HepG2 (cell line): Measurements from ENCODE around the gene ACSL1. TPM values are rescaled to one million over a fixed set of nuclear protein-coding genes. Genes with fewer than 3 reads are reported as not detected.

ENCODE experiments used
- KDM5B ChIP-seq: sonication (generic); formaldehyde crosslinking; IDR thresholded peaks from 2 replicates; pipeline ENCODE4 v1.4.0; 2020; ENCODE audit warnings: missing genetic modification reagents, mild to moderate bottlenecking, borderline replicate concordance
- PRPF4 ChIP-seq: fragments of 200-400 bp; formaldehyde crosslinking; IDR thresholded peaks from 2 replicates; pipeline ENCODE4 v1.6.1; 2016; ENCODE audit warnings: low read length, low read depth; ENCODE audit not compliant: poor library complexity, severe bottlenecking
- SOX5 ChIP-seq: IDR thresholded peaks from 2 replicates; pipeline ENCODE4 v1.6.1; 2016; ENCODE audit warnings: borderline replicate concordance
- ZNF430 ChIP-seq: sonication (generic); formaldehyde crosslinking; IDR thresholded peaks from 2 replicates; pipeline ENCODE4 v1.9.0; 2021; ENCODE audit warnings: mild to moderate bottlenecking, missing genetic modification reagents
- ZNF577 ChIP-seq: sonication (generic); formaldehyde crosslinking; IDR thresholded peaks from 2 replicates; pipeline ENCODE4 v1.4.0; 2020; ENCODE audit warnings: mild to moderate bottlenecking, low read depth, missing genetic modification reagents, borderline replicate concordance
- ZNF616 ChIP-seq: sonication (generic); formaldehyde crosslinking; IDR thresholded peaks from 2 replicates; pipeline ENCODE4 v1.5.0; 2020; ENCODE audit warnings: low read depth, mild to moderate bottlenecking, missing genetic modification reagents
- ZNF790 ChIP-seq: sonication (generic); formaldehyde crosslinking; IDR thresholded peaks from 2 replicates; pipeline ENCODE4 v1.8.0; 2022; ENCODE audit warnings: missing genetic modification reagents, mild to moderate bottlenecking, borderline replicate concordance
- polyA plus RNA-seq, 8 experiments: library from polyadenylated mRNA; depleted of rRNA in 3 of 8; stranded (reverse) in 7 of 8; unstranded in 1 of 8; fragments of >200 nt; fragmentation: Illumina TruSeq in 4 of 8; extraction: Trizol in 4 of 8; gene quantifications; 2 replicates each; pipeline versions ENCODE4 v1.2.1 to v1.2.3, GENCODE V29; 2011 to 2016; ENCODE audit warnings: low read depth in 4 of 8, missing spikeins in 1 of 8, mixed read lengths in 1 of 8; ENCODE audit not compliant: insufficient read depth in 1 of 8
- total RNA-seq, 5 experiments: library from RNA; depleted of rRNA; stranded (reverse); fragments of >200 nt; fragmentation: Illumina TruSeq; extraction: Trizol; gene quantifications; 2 replicates each; pipeline ENCODE4 v1.2.3, GENCODE V29; 2016; ENCODE audit warnings: low read depth in 1 of 5
- TF ChIP-seq, protein P1 (sequence below), 2 experiments: sonication (generic) in 1 of 2; formaldehyde crosslinking in 1 of 2; IDR thresholded peaks; 2 replicates each; pipeline versions ENCODE4 v1.4.0 to v1.6.1; 2016 to 2020; ENCODE audit warnings: borderline replicate concordance in 1 of 2, low read depth in 1 of 2, mild to moderate bottlenecking in 1 of 2, missing genetic modification reagents in 1 of 2
- TF ChIP-seq, protein P2 (sequence below): IDR thresholded peaks from 2 replicates; pipeline ENCODE4 v1.6.1; 2012; ENCODE audit warnings: inconsistent platforms
- TF ChIP-seq, protein P3 (sequence below): IDR thresholded peaks from 2 replicates; pipeline ENCODE4 v1.6.1; 2016; ENCODE audit warnings: mild to moderate bottlenecking
- TF ChIP-seq, protein P4 (sequence below): sonication (generic); formaldehyde crosslinking; IDR thresholded peaks from 2 replicates; pipeline ENCODE4 v1.8.1; 2022; ENCODE audit warnings: mild to moderate bottlenecking, missing genetic modification reagents
- TF ChIP-seq, protein P5 (sequence below): sonication (generic); formaldehyde crosslinking; IDR thresholded peaks from 2 replicates; pipeline ENCODE4 v1.8.1; 2023; ENCODE audit warnings: mild to moderate bottlenecking, missing genetic modification reagents
- TF ChIP-seq, protein P6 (sequence below): sonication (generic); formaldehyde crosslinking; IDR thresholded peaks from 2 replicates; pipeline ENCODE4 v1.9.0; 2022; ENCODE audit warnings: missing genetic modification reagents, mild to moderate bottlenecking, borderline replicate concordance

Gene ACSL1
- total and polyA plus RNA-seq, 2 of the 13 experiments (the other 11 are each of a cell fraction or from before 2014, with no cell fraction given), result 10.0 to 29.8 TPM

DNA sequence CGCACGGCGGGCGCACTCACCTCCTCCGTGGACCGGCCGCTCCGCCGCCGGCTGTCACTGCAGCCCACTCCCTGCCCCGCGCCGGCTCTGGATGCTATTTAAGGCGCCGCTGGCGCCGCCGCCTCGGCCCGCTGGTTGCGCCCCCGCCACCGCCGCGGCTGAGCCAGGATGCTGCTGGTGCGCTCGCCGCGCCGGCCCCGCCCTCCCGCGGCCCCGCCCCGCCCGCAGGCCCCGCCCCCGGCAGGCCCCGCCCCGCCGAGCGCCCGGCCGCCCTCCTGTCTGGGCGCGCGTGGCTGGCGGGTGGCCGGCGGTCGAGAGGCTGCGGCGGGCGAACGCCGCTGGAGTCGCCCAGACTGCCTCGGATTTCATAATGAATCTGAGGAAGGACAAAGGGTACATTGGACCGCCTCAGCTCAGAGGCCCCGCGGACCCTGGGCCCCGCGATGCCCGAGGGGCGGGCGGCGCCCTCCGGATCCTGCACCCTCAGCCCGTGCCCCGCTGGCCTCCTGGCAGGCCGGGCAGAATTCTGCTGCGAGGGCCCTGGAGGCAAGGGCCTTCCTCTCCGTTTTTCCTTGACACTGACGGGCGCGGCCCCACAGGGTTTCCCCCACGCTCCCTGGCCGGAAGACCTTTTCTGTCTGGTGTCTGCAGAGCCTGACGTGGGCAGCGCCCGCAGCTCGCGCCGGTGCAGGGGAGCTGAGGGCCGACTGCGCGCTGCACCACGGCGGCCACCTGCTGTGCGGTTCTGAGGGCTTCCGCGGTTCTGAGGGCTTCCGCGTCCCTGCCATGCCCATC, at the start of gene ACSL1 (continued):
- TF ChIP-seq, protein P1, sequence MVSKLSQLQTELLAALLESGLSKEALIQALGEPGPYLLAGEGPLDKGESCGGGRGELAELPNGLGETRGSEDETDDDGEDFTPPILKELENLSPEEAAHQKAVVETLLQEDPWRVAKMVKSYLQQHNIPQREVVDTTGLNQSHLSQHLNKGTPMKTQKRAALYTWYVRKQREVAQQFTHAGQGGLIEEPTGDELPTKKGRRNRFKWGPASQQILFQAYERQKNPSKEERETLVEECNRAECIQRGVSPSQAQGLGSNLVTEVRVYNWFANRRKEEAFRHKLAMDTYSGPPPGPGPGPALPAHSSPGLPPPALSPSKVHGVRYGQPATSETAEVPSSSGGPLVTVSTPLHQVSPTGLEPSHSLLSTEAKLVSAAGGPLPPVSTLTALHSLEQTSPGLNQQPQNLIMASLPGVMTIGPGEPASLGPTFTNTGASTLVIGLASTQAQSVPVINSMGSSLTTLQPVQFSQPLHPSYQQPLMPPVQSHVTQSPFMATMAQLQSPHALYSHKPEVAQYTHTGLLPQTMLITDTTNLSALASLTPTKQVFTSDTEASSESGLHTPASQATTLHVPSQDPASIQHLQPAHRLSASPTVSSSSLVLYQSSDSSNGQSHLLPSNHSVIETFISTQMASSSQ (IDR thresholded peaks at IDR 0.05; ENCODE audit: low read depth), result no peak
- TF ChIP-seq, protein P1 (CRISPR knock-in tag; IDR thresholded peaks at IDR 0.05; ENCODE audit: borderline replicate concordance), result no peak
- TF ChIP-seq, protein P2, sequence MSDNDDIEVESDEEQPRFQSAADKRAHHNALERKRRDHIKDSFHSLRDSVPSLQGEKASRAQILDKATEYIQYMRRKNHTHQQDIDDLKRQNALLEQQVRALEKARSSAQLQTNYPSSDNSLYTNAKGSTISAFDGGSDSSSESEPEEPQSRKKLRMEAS, result peak; percentile 63
- TF ChIP-seq, protein P3, sequence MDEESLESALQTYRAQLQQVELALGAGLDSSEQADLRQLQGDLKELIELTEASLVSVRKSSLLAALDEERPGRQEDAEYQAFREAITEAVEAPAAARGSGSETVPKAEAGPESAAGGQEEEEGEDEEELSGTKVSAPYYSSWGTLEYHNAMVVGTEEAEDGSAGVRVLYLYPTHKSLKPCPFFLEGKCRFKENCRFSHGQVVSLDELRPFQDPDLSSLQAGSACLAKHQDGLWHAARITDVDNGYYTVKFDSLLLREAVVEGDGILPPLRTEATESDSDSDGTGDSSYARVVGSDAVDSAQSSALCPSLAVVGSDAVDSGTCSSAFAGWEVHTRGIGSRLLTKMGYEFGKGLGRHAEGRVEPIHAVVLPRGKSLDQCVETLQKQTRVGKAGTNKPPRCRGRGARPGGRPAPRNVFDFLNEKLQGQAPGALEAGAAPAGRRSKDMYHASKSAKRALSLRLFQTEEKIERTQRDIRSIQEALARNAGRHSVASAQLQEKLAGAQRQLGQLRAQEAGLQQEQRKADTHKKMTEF (CRISPR knock-in tag), result peak; percentile 45; the same call in 1 of the 2 replicates
- TF ChIP-seq, protein P4, sequence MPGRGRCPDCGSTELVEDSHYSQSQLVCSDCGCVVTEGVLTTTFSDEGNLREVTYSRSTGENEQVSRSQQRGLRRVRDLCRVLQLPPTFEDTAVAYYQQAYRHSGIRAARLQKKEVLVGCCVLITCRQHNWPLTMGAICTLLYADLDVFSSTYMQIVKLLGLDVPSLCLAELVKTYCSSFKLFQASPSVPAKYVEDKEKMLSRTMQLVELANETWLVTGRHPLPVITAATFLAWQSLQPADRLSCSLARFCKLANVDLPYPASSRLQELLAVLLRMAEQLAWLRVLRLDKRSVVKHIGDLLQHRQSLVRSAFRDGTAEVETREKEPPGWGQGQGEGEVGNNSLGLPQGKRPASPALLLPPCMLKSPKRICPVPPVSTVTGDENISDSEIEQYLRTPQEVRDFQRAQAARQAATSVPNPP, result no peak
- TF ChIP-seq, protein P5, sequence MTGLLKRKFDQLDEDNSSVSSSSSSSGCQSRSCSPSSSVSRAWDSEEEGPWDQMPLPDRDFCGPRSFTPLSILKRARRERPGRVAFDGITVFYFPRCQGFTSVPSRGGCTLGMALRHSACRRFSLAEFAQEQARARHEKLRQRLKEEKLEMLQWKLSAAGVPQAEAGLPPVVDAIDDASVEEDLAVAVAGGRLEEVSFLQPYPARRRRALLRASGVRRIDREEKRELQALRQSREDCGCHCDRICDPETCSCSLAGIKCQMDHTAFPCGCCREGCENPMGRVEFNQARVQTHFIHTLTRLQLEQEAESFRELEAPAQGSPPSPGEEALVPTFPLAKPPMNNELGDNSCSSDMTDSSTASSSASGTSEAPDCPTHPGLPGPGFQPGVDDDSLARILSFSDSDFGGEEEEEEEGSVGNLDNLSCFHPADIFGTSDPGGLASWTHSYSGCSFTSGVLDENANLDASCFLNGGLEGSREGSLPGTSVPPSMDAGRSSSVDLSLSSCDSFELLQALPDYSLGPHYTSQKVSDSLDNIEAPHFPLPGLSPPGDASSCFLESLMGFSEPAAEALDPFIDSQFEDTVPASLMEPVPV (CRISPR knock-in tag), result peak; percentile 32; the same call in 1 of the 2 replicates
- TF ChIP-seq, protein P6, sequence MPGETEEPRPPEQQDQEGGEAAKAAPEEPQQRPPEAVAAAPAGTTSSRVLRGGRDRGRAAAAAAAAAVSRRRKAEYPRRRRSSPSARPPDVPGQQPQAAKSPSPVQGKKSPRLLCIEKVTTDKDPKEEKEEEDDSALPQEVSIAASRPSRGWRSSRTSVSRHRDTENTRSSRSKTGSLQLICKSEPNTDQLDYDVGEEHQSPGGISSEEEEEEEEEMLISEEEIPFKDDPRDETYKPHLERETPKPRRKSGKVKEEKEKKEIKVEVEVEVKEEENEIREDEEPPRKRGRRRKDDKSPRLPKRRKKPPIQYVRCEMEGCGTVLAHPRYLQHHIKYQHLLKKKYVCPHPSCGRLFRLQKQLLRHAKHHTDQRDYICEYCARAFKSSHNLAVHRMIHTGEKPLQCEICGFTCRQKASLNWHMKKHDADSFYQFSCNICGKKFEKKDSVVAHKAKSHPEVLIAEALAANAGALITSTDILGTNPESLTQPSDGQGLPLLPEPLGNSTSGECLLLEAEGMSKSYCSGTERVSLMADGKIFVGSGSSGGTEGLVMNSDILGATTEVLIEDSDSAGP (CRISPR knock-in tag), result peak; percentile 59; the same call in 1 of the 2 replicates
- TF ChIP-seq PRPF4 (no peak), SOX5 (CRISPR knock-in tag) (no peak), ZNF577 (CRISPR knock-in tag) (no peak), ZNF616 (CRISPR knock-in tag) (no peak), KDM5B (CRISPR knock-in tag) (peak; percentile 58), ZNF790 (CRISPR knock-in tag) (peak; percentile 75; the same call in 1 of the 2 replicates), ZNF430 (CRISPR knock-in tag) (0 out of 2 replicates have a peak, but pooled peaks have one; percentile 20)
